D721Med (cell line): ENCODE measurements around the gene XPNPEP3.

Source experiments
- DNase-seq: peaks from one replicate; pipeline ENCODE4 v3.0.0; 2011; ENCODE audit warnings: low spot score; ENCODE audit not compliant: insufficient read length
- FAIRE-seq: peaks from 2 replicates; lab custom pipeline; 2011; peaks lifted over from hg19 to GRCh38; lab: Jason Lieb, UNC
- TF ChIP-seq, protein P1 (sequence below): IDR thresholded peaks from 2 replicates; pipeline ENCODE4 v1.5.1; 2012; ENCODE audit warnings: mild to moderate bottlenecking, control low read depth; ENCODE audit not compliant: insufficient read depth; ENCODE audit errors: missing control alignments

The XPNPEP3 gene

DNA sequence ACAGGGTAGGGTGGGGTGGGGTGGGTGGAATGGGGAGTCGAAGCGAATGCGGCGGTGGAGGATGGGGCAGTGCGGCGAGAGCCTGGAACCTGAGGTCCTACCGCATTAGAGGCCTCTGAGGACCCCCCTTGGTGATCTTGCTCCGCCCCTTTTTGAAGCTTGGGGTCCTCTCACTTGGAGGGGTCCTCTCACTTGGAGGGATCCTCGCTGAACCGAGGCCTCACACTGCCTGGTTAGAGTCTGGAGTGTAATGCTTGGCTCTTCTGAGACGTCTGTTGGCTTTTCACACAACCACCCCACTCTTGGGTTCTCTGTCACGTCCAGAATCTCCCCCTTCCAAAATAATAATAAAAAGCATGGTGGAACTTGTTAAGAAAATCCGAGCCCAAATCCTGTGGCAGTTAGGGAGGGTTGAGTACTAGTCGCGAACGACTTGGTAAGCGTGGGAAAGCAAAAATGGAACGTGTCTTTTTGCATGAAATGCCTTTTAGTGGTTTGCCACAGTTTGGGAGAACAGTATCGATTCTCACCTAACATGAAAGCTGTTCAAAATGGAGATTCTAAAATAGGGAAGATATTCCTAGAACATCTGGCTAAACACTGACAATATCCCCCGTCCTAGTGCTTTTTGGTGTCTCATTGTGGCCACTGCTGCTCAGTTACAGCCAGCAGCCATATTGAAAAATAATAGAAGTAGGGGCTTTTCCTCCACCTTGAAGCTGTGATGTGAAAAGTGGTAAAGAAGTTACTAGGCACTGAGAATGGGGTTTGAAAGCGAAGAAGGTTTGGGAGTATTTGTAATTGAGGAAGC, 95.1 kb downstream of the XPNPEP3 start:
- DNase-seq = no peak
- FAIRE-seq = no peak
- TF ChIP-seq, protein P1, sequence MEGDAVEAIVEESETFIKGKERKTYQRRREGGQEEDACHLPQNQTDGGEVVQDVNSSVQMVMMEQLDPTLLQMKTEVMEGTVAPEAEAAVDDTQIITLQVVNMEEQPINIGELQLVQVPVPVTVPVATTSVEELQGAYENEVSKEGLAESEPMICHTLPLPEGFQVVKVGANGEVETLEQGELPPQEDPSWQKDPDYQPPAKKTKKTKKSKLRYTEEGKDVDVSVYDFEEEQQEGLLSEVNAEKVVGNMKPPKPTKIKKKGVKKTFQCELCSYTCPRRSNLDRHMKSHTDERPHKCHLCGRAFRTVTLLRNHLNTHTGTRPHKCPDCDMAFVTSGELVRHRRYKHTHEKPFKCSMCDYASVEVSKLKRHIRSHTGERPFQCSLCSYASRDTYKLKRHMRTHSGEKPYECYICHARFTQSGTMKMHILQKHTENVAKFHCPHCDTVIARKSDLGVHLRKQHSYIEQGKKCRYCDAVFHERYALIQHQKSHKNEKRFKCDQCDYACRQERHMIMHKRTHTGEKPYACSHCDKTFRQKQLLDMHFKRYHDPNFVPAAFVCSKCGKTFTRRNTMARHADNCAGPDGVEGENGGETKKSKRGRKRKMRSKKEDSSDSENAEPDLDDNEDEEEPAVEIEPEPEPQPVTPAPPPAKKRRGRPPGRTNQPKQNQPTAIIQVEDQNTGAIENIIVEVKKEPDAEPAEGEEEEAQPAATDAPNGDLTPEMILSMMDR = no peak

DNA sequence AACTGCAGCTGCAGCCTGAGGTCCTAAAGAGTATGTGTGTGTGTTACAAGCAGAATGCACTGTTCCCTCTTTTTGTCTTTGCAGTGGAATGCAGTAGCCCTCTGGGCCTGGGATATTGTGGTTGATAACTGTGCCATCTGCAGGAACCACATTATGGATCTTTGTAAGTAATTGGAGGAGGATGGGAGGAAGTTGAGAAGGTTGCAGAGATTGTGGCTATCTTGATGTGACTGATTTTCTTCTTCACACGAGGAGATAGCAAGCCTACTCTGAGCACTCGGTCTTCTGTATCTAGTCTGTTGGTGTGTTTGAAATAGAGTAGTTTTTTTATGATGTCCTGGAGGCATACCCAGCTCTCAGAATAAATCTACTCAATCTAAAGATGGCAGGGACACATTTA, 96.5 kb downstream of the XPNPEP3 start:
- FAIRE-seq (no peak), DNase-seq (no peak)
- TF ChIP-seq, protein P1 = no peak

DNA sequence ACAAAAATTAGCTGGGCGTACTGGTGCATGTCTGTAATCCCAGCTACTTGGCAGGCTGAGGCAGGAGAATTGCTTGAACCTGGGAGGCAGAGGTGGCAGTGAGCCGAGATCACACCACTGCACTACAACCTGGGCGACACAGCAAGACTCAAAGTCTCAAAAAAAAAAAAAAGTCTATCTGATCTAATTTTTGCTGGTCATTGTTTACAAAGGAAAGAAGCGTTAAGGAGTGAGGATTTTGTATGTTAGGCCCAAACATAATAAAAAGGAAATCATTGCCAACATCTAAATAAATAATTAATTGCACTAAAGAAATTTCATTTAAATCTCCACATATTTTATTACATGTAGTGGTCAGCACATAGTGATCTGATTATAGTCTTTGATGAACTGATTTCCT, 97.2 kb downstream of the XPNPEP3 start:
- TF ChIP-seq, protein P1 = no peak
- DNase-seq (no peak), FAIRE-seq (no peak)

DNA sequence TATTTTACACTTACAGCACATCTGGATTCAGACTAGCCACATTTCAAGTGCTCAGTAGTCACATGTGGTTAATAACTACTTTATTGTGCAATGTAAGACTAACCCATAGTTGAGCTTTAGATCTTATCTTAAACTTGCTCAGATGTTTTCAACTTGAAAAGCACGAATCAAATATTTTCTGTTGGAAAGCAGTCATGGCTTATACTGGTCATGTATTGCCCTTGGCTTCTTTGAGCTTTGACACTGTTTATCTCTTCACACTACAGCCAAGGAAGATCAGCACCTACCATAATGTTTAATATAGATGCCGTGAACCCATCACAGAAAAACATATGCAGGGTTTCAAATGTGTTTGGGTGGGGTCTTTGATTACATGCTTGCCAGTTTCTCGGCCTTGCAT, 98.6 kb downstream of the XPNPEP3 start:
- FAIRE-seq (no peak), DNase-seq (no peak)
- TF ChIP-seq, protein P1 = no peak

DNA sequence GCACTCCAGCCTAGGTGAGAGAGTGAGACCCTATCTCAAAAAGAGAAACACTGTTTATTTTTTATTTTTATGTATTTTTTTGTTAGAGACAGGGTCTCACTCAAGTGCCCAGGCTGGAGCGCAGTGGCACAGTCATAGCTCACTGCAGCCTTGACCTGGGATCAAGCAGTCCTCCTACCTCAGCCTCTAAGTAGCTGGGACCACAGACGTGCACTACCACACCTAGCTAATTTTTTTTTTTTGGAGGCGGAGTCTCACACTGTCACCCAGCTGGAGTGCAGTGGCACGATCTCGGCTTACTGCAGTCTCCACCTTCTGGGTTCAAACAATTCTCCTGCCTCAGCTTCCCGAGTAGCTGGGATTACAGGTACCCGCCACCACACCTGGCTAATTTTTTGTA, 100.7 kb downstream of the XPNPEP3 start:
- TF ChIP-seq, protein P1 = no peak
- DNase-seq (no peak), FAIRE-seq (no peak)

DNA sequence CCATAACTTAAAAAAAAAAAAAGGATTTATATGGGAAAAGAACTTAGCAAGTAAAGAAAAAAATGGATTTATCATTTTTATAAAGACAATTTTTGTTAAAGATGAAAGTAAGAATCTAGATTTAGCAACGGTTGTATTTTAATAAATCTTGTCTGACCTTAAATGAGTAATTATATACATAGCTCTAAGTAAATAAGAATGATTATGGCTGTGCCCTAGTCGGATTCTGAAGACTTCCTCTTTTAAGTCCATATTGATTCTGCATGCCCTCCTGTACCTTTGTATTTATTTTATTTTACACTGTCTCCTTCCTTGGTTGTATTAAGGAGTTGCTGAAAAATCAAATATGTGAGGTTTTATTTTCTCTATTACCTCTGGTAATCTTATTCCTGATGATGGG, 101.4 kb downstream of the XPNPEP3 start:
- DNase-seq = no peak
- FAIRE-seq = no peak
- TF ChIP-seq, protein P1 = no peak

DNA sequence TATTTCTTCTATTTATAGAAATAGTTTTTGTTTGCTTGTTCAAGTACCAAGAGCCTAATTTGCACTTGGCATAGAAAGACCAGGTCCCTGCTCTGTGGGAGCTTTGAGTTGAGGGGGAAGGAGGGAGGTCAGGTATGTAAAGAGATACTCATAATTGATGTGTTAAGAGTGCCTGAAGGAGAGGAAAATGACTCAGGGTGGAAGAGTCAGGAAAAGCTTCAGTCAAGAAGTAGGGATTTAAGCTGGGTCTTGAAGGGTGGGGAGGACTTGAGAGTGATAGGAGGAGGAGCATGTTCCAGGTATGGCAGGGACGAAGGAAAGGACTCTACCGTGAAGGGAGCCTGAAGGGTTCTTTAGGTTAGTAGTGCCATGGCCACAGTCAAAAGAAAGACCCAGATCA, 103.2 kb downstream of the XPNPEP3 start:
- TF ChIP-seq, protein P1 = no peak
- FAIRE-seq = no peak
- DNase-seq = no peak
